G401 (cell line): Measurements from ENCODE around the gene MUC5AC. TPM values are rescaled to one million over a fixed set of nuclear protein-coding genes. Genes with fewer than 3 reads are reported as not detected.
"Not testable (repeated sequence)": the region's sequence is repeated elsewhere in the genome, so short reads cannot be mapped to it uniquely, and the experiment has no call there.

Experiments
- DNase-seq: peaks from one replicate; pipeline ENCODE4 v3.0.0-alpha.2; 2015; ENCODE audit warnings: low spot score
- in situ Hi-C: cut with HindIII; loops from 2 replicates; pipeline ENCODE4 v1.10.0; 2016; ENCODE audit warnings: low sequenced_read_pairs, mixed read lengths
- total RNA-seq: library from RNA; depleted of rRNA; stranded (reverse); fragments of >200 nt; shearing (Covaris generic); gene quantifications from 2 replicates; pipeline ENCODE4 v1.2.3, GENCODE V29; 2014

Gene MUC5AC
- total RNA-seq, 1 experiment from 2014 or later: not detected

DNA sequence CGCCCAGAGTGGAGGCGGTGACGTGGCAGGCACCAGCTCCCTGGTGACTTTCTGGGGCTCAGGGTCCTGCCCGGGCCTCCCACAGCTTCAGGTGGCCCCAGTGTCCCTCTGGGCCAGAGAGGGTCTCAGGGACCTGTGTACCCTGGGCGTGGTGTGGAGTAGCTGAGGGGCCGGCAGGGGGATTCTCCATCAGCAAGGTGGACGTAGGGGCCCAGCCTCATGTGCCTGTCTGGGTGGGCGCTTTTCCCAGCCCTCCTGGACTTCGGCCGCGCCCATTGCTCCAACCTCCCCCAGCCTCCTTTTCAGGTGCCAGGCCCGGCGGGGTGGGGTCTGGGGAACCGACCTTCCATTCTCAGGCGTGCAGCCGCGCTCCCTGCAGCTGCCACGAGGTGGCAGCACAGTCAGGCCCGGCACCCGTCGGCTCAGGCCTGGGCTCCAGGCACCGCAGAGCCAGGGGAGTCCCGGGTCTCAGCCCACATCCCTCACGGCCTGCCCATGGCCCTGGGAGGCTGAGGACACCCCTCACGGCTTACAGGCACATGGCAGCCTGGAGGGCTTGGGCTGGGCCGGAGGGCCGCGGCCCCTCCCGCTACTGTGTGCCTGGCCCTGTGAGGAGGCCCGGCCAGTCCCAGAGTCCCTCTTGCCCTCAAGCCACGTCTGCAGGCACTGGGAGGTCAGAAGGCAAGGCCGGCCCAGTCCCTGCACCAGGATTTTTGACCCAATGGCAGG is 45.2 kb downstream of the MUC5AC start:
- in situ Hi-C loops: no loop called here
- peak; percentile 47 for DNase-seq

DNA sequence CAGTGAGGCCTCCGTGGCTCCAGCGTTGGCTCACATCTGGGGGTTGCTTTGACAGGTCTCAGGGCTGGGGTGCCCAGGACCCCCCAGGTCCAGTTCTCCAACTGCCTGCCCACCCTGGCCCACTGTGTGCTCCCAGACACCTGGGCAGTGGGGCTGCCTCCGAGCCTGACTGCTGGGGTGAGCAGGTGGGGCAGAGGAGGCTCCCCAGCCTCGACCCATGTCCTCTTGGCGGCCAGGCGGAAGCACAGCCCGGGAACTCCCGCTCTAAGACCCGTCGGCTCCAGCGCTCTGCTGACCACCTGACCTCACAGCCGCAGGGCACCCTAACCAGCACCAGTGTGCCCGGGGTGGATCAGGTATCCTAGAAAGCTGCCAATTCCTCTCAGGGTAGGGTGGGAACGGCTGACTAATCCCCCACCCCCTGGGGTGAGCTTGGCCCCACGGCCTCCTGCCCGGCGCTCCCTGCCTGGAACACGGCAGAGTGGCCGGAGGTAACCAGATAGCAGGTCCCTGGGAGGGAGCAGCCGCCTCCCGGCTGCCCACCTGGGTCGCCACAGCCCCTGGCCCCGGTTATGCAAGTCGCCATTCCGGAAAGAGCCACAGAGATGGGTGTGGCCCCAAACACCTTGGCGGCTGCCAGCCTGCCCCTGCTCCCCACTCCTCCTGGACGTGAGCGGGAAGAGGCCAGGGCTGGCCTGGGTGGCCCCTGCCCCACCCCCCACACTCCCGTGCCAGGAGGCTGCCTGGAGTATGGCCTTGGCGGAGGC is 45.9 kb downstream of the MUC5AC start:
- DNase-seq: no peak
- in situ Hi-C loops: no loop called here

DNA sequence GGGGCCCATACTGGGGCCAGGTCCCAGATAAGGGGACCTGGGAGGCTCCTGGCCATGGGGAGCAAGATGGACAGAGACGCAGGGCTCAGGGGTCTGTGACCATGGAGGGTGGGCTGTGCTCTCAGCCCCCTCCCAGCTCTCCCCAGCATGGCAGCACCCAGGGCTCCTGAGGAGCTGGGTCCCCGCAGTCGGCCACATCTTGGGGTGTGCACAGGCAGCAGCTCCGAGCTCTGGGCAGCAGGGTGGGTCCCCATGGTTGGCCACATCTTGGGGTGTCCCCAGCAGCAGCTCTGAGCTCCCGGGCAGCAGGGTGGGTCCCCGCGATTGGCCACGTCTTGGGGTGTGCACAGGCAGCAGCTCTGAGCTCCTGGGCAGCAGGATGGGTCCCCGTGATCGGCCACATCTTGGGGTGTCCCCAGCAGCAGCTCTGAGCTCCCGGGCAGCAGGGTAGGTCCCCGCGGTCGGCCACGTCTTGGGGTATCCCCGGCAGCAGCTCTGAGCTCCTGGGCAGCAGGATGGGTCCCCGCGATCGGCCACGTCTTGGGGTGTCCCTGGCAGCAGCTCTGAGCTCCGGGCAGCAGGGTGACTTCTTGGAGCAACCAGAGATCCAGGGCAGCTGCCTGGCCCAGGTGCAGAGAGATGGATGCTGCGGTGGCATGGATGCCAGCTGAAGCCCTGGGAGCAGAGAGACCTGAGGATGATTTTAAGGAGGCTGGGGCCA is 46.8 kb downstream of the MUC5AC start:
- no peak for DNase-seq
- in situ Hi-C loops: no loop called here

DNA sequence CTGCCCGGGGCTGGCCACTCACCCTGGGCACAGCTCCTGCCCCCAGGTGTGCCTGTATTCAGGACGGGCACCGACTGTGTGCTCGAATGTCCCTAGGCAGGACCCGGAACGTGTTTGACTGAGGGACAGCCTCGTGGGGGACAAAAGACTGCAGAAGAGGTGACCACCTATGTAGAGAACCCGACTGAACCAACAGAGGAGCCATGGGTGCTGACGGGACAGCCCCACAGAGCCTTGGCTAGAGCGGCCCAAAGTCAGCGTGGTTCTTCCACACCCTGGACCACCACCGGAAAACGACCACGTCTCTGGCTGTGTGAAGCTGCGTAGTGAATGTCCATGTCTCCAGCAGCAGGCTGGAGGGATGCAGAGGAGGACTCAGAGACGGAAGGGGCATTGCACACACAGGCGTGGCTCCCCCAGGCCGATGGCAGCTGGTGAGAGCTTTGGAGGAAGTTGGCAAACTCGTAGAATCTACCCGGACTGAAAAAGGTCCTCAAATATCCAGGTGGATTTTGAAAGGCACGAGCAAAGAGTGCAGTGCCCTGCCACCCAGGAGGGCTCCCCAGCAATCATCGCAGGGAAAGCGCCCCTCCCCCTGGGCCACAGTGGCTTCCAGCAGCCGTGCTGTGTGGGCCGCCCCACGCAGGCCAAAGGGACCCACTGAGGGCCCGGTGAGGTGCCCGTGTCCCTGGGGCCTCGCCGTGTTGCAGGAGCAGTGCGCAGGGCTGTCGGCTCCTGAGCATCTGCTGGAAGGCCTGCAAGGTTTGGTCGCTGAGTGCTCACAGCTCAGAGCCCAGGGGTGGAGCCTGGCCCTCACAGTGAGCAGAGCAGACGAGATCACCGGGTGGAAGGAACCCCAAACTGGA is 47.6 kb downstream of the MUC5AC start:
- in situ Hi-C loops: no loop called here
- DNase-seq: no peak

DNA sequence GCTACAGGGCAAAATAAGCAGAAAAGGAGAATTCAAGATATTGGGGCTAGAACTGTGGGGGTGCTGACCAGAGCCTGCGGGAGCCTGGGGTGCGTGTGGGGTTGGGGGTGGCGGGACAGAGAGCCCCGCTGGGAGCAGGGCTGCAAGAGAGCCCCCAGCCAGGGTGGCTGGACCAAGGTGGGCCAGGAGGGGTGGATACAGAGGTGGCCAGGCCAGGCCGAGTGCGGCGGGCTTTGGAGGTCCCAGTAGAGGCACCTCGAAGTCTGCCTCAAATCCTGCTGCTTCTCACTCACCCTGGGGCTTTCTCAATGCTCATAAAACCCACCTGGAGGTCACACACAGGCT is 48.2 kb downstream of the MUC5AC start:
- no peak for DNase-seq
- in situ Hi-C loops: no loop called here

DNA sequence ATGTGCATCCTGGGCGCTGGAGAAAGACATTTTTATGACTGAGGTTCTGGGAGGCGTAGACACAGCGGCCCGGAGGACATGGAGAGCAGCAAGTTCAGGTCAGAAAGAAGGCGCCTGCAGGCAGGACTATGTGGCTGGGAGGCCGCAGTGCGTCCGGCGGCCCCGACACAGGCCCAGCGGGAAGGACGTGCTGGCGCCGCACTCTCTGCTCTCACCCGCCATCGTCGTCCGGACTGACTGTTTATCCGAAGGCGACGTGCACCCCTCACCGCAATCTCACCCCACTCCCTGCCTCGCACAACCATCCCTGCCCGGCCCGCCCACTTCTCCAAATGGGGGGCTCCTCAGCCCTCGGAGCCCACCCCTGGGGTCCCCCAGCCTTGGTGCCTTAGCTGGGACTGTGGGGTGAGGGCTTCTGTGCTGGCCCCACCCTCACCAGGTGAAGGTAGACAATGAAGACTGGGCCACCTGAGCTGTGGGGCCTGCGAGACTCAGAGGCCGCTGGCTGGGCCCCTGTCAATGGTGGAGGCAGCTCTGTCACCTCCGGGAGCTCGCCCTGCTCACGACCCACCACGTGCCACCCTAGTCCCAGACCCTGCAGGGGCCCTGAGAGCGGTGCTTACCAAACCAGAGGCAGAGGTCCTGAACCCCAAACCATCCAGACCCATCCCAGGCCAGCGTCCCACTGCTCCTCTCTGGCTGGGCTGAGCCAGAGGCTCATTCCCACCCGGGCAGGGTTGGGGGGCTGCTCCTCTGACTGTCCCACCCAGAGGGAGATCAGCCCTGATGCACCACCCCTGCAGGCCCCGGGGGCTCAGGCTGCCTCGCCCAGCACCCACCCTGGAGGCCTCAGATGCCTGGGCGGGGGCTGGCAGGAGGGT is 48.9 kb downstream of the MUC5AC start:
- in situ Hi-C loops: no loop called here
- no peak for DNase-seq

DNA sequence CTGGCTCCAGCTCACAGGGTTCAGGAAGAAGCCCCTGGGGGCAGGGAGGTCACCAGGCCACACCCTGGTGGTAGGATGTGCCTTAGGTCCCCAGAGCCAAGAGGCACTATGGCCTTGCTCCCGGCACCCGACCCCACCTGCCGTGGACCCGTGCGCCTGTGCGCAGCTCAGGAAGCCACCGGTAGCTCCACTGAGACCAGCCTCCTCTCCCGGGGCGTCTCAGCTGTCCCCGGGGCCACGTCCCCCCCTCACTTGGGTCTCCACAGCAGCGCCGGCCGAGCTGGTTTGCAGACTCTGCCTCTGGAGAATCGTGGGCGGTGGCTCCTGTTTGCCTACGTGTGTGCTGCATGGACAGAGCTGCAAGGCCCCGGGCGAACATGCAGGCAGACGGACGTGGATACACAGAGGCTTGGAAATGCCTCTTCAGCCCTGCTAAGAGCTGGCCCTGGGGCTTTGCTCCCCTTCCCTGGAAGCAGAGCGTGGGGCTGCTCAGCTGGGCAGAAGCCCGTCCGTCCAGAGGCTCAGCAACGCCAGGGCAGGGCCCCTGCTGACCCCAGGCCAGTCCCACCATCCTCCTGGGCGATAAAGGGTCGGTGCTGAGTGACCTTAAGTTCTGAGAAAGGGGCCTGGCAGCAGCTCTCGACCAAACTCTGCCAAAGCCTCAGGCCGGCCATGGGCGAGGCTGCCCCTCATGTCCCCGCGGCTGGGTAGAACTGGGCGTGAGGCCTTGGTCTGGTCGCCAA is 49.8 kb downstream of the MUC5AC start:
- no peak for DNase-seq
- in situ Hi-C loops: no loop called here

DNA sequence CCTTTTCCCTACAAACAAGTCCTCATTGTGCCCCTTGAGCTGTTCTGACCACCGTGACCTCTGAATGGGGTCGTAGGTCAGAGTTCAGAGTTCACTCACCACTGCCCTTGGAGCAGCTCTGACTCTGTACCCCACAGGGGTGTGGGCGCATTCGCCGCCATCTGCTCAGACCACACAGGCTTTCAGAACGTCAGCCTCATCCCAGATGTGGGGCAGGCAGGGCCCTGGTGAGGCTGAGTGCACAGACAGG is 50.3 kb downstream of the MUC5AC start:
- DNase-seq: no peak
- in situ Hi-C loops: no loop called here

DNA sequence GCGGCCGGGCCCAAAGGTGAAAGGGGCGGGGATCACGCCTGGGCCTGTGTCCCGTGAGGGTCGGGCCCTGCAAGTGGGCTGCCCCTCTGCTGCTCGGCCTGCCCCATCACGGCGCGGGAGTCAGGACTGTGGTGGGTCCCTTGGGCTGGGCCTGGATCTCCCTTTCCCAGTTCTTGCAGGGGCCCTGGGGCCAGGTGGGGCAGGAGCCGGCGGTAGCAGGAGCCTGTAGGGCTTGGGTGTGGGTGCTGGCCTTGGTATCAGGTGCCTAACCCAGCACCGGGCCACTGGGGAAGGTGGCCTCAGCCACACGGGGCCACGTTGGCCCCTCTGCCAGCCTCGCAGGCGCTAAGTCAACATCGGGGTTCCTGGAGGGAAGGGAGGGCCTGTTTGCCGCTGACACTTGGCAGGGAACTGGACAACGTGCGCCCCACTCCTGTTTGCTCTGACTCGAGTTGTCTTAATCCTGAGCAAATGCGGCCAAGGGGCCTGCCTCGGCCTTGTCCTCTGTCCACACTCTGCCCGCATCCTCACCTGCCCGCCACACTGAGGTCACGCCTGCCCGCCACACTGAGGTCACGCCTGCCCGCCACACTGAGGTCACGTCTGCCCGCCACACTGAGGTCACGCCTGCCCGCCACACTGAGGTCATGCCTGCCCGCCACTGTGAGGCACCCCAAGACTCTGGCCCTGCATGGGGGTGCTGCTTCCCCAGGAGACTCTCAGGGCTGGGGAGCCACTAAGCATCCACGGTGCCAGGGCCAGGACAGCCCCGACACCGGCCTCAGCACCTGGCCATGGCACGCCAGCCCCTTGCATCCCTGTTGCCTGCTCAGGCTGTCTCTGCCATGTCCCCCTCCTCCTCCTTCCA is 50.9 kb downstream of the MUC5AC start:
- in situ Hi-C loops: no loop called here
- no peak for DNase-seq

DNA sequence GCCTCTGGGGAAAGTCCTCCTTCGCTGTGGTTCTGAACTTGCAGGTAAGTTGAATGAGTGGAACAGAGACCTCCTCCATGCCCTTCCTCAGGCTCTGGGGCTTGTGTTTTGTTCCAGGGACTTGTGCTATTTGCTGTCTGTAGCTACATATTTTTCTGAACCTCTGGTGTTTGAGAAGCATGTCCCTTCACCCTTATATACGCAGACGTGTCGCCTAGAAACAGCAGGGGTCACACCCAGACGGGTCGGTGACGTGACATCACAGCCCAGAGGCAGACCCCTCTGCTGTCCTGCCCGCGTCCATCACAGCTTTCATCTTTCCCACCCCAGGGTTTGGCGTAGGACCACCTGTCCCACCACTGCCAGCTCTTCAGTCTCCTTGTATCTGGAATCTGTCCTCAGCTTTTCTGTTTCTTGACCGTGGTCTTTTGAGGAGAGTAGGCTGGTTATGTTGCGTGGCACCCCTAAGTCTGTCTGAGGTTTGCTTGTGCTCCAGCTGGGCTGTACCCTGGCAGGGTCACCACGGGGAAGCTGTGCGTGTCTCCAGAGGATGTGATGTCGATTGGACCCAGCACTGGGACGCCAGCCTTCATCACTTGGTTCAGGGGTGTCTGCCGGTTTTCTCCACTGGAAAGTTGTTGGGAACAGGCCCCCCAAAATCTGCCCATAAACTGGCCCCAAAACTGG is 51.8 kb downstream of the MUC5AC start:
- in situ Hi-C loops: no loop called here
- DNase-seq: no peak

DNA sequence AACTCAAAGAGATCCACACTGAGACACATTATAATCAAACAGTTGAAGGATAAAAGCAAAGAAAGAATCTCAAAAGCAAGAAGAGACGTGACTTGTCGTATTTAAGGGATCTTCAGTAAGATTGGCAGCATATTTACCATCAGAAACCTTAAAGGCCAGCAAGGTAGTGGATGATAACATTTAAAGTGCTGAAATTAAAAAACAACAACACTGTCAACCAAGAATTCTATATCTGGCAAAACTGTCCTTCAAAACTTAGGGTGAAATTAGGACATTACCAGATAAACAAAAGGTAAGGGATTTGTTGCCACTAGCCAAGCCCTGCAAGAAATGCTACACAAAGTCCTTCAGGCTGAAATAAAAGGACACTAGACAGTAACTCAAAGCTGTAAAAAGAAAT is 54.1 kb downstream of the MUC5AC start:
- in situ Hi-C loops: no loop called here
- DNase-seq: no peak

DNA sequence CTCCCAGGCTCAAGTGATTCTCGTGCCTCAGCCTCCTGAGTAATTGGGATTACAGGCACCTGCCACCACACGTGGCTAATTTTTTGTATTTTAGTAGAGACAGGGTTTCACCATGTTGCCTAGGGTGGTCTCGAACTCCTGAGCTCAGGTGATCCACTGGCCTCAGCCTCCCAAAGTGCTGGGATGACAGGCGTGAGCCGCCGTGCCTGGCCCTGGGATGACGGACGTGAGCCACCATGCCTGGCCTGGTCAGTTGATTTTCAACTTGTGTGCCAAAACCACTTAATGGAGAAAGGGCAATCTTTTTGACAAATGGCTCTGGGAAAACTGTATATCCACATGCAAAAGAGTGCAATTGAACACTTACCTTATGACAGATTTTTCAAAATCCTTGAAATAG is 58.1 kb downstream of the MUC5AC start:
- DNase-seq, in situ Hi-C loops: not testable (repeated sequence)

DNA sequence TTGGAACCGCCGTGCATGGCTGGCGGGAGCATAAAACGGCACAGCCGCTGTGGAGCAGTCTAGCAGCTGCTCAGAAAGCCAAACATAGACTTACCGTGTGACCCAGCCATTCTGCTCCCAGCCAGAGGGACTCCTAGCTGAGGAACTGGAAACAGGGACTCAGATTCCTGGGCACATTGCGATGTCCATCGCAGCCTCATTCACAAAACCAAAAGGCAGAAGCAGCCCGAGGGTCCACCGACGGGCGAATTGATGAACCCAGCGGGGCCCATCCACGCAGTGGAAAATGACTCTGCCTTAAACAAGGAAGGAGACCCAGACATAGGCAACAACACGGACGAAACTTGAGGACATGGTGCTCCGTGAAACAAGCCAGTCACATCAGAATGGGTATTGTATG is 59.4 kb downstream of the MUC5AC start:
- no peak for DNase-seq
- in situ Hi-C loops: no loop called here

DNA sequence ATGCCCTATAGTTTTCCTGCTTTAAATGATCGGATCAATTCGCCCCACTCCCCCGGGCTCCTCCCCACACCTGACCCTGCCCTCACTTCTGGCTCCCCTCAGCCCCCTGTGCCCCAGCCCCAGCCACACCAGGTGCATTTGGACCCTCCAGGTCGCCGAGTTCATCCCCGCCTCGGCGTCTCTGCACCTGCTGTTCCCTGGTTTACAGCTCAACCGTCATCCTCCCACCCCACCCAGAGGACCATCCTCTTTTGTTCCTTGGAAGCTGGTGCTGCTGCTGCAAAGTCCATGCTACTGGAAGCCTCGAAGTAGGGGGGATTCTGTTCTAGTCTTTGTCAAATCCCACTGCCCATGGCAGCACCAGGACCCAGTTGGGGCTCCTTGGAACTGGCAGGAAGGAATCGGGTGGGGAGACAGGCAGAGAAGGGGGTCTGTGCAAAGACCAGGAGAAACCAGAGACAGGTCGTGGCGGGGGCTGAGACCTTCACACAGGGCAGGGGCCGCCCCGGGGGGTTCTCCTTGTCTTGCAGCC is 60.6 kb downstream of the MUC5AC start:
- no peak for DNase-seq
- in situ Hi-C loops: no loop called here

DNA sequence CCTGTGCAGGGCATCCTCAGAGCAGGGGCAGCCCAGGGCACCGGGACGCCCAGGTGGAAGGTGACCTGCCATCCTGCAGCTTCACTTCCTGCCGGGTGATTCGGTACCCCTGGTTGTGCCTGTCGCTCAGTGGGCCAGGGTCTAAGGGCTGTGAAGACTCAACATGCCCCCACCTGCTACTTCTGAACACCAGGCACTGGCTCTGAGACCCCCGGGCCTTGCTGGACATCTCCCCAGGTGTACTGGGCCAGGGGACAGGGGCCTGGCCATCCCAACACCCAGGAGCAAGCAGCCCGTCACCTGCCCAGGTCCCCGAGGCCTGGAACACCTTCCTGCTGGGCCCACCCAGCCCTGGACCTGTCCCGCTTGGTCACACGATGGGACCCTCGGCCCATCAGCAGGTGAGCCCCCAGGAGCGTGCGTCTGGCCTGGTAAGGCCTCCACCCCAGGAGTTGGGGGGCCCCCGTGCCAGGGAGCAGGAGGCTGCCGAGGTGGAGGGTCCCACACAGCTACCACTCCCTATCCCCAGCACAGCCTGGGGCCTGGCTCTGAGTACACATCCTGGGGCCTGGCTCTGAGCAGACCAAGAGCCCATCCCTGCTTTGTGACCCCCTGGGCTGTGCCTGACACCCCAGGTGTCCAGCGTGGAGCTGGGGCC is 61.2 kb downstream of the MUC5AC start:
- DNase-seq: no peak
- in situ Hi-C loops: no loop called here

DNA sequence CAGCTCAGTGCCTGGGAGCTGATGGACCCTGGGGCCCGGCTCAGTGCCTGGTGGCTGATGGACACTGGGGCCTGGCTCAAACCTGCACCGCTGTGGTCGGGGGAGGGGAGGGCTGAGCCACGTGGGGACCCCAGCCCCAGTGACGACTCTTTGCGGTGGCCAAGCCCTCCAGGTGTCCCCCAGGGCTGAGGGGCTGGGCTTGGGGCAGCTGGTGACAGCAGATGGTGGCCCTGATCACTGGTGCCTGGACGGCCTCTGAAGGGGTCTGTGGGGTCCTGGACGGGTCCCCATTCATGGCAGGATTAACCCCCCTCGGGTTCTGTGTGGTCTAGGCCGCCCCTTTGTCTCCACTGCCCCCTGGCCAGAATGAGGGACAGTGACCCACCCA is 61.7 kb downstream of the MUC5AC start:
- in situ Hi-C loops: no loop called here
- no peak for DNase-seq
